Colonic mucosa (tissue), 4 donors: ENCODE measurements around the gene RTF2. TPM values are rescaled to one million over a fixed set of nuclear protein-coding genes. Genes with fewer than 3 reads are reported as not detected.
A peak's percentile ranks its signal among the peaks of the same experiment; 100 is the strongest.

Experiments
- DNase-seq: peaks from one replicate; pipeline ENCODE4 v3.0.0-alpha.2; 2020
- H3K27ac ChIP-seq: fragments of 200-600 bp; one replicate; pipeline ENCODE4 v1.8.0; 2021
- H3K27me3 ChIP-seq: fragments of 200-600 bp; one replicate; pipeline ENCODE4 v1.8.0; 2021
- H3K36me3 ChIP-seq: fragments of 200-600 bp; one replicate; pipeline ENCODE4 v1.8.0; 2021
- H3K4me1 ChIP-seq: fragments of 200-600 bp; one replicate; pipeline ENCODE4 v1.8.0; 2021; ENCODE audit warnings: mild to moderate bottlenecking
- H3K4me3 ChIP-seq: fragments of 200-600 bp; one replicate; pipeline ENCODE4 v1.8.0; 2021
- H3K9ac ChIP-seq, 2 donors: one replicate each; pipeline ENCODE4 v1.7.0; 2013; ENCODE audit warnings: control low read depth in 2 of 2, low read depth in 2 of 2, low read length in 2 of 2
- H3K9me3 ChIP-seq: fragments of 200-600 bp; one replicate; pipeline ENCODE4 v1.8.0; 2021
- CTCF ChIP-seq: fragments of 200-600 bp; IDR thresholded peaks from one replicate; pipeline ENCODE4 v1.8.0; 2022; ENCODE audit warnings: antibody characterized with exemption, mild to moderate bottlenecking
- intact Hi-C: fragments of 100-400 bp; cut with DNase I; formaldehyde crosslinking; loops from one replicate; pipeline ENCODE4 v1.14.1; 2022
- total RNA-seq, 2 donors: library from RNA; stranded (reverse); fragmentation: NEBNext Ultra II Directional in 1 of 2; extraction: Animal tissue kit (Norgen Biotek cat#: 25700) in 1 of 2; gene quantifications; one replicate each; pipeline ENCODE4 v1.2.1, GENCODE V29; 2021
- donor health status: healthy.
- donor health status: DM: no; HTN: no; CAD: no.
- donor health status: DM: no; HTN: no; CAD: no.

The RTF2 gene
- total RNA-seq, 2 donors from 2014 or later = 67.3 to 80.8 TPM

GRCh38 chr20:56488566-56488965 lies 20.1 kb downstream of the RTF2 start:
- DNase-seq = no peak
- no peaks in the 10 kb centered on the region for H3K27me3 ChIP-seq
- no peak overlapping the region for H3K4me3 ChIP-seq
- intact Hi-C loops = no loop called here
- H3K9ac ChIP-seq = no peak overlapping the region
- no peak overlapping the region for H3K27ac ChIP-seq
- H3K4me1 ChIP-seq = no peaks in the 10 kb centered on the region
- TF ChIP-seq CTCF = no peak
- H3K9me3 ChIP-seq = no peaks in the 10 kb centered on the region
- peaks cover 3% of the 10 kb centered on the region for H3K36me3 ChIP-seq

- Histone ChIP-seq H3K4me3 (no peak overlapping the region), H3K9ac (no peak overlapping the region), H3K36me3 (no peaks in the 10 kb centered on the region), H3K9me3 (no peaks in the 10 kb centered on the region), H3K27me3 (no peaks in the 10 kb centered on the region), H3K27ac (no peak overlapping the region), H3K4me1 (no peaks in the 10 kb centered on the region)
- DNase-seq = no peak
- no peak for TF ChIP-seq CTCF
- intact Hi-C loops = no loop called here
These were observed 32.7 kb downstream of the RTF2 start for GRCh38 chr20:56501116-56501515.

- intact Hi-C loops = no loop called here
- H3K4me1 ChIP-seq = no peaks in the 10 kb centered on the region
- no peak overlapping the region for H3K4me3 ChIP-seq
- no peak overlapping the region for H3K9ac ChIP-seq
- H3K27me3 ChIP-seq = no peaks in the 10 kb centered on the region
- H3K9me3 ChIP-seq = no peaks in the 10 kb centered on the region
- H3K27ac ChIP-seq = no peak overlapping the region
- no peak for DNase-seq
- no peak for TF ChIP-seq CTCF
- no peaks in the 10 kb centered on the region for H3K36me3 ChIP-seq
These were observed 35.5 kb downstream of the RTF2 start for GRCh38 chr20:56503916-56504315.

- Histone ChIP-seq H3K27ac (no peak overlapping the region), H3K9ac (no peak overlapping the region), H3K27me3 (no peaks in the 10 kb centered on the region), H3K9me3 (no peaks in the 10 kb centered on the region), H3K4me3 (no peak overlapping the region), H3K36me3 (no peaks in the 10 kb centered on the region), H3K4me1 (no peaks in the 10 kb centered on the region)
- intact Hi-C loops = no loop called here
- TF ChIP-seq CTCF = peak; percentile 9
- no peak for DNase-seq
These were observed 36.1 kb downstream of the RTF2 start for GRCh38 chr20:56504373-56505005.

- Histone ChIP-seq H3K9me3 (no peaks in the 10 kb centered on the region), H3K4me1 (no peaks in the 10 kb centered on the region), H3K4me3 (no peak overlapping the region), H3K36me3 (no peaks in the 10 kb centered on the region), H3K9ac (no peak overlapping the region), H3K27ac (no peak overlapping the region), H3K27me3 (no peaks in the 10 kb centered on the region)
- intact Hi-C loops = no loop called here
- DNase-seq = no peak
- TF ChIP-seq CTCF = no peak
These were observed 37.7 kb downstream of the RTF2 start for GRCh38 chr20:56506103-56506502.
